T-helper 1 cell (primary cell): ENCODE data around the gene TLCD3A.
"Not testable (repeated sequence)": the region's sequence is repeated elsewhere in the genome, so short reads cannot be mapped to it uniquely, and the experiment has no call there.

Experiments used
- DNase-seq, 5 donors: peaks; one replicate each; pipeline ENCODE4 v3.0.0-alpha.2; 2012 to 2020

The TLCD3A gene

GRCh38 chr17:789931-790873, 57.8 kb downstream of the TLCD3A start:
- DNase-seq = not testable (repeated sequence)

- DNase-seq = not testable (repeated sequence)
Measured at GRCh38 chr17:790874-791247, 58.5 kb downstream of the TLCD3A start.

GRCh38 chr17:791829-792228, 59.4 kb downstream of the TLCD3A start:
- DNase-seq = no peak

GRCh38 chr17:792277-792676, 59.9 kb downstream of the TLCD3A start:
- no peak for DNase-seq
